Sigmoid colon (tissue), 4 donors: ENCODE data around the gene SLC7A14.

Experiments
- CTCF ChIP-seq, 4 experiments: fragments of 450-650 bp in 3 of 4; fragments of 200-600 bp in 1 of 4; IDR thresholded peaks; one replicate each; pipeline ENCODE4 v1.5.1; 2016 to 2019; ENCODE audit warnings: antibody characterized with exemption in 4 of 4, mild to moderate bottlenecking in 3 of 4, moderate library complexity in 2 of 4
- EP300 ChIP-seq, 4 donors: sonication (generic); formaldehyde crosslinking; IDR thresholded peaks; one replicate each; pipeline ENCODE4 v1.6.1; 2017; ENCODE audit warnings: antibody characterized with exemption in 4 of 4
- POLR2A ChIP-seq, 2 donors: fragments of 450-650 bp; IDR thresholded peaks; one replicate each; pipeline ENCODE4 v1.6.1; 2016; ENCODE audit warnings: antibody characterized with exemption in 2 of 2, mild to moderate bottlenecking in 2 of 2, moderate library complexity in 2 of 2
- POLR2AphosphoS5 ChIP-seq, 4 donors: sonication (generic); formaldehyde crosslinking; IDR thresholded peaks; one replicate each; pipeline ENCODE4 v1.6.1; 2017; ENCODE audit warnings: antibody characterized with exemption in 4 of 4

DNA sequence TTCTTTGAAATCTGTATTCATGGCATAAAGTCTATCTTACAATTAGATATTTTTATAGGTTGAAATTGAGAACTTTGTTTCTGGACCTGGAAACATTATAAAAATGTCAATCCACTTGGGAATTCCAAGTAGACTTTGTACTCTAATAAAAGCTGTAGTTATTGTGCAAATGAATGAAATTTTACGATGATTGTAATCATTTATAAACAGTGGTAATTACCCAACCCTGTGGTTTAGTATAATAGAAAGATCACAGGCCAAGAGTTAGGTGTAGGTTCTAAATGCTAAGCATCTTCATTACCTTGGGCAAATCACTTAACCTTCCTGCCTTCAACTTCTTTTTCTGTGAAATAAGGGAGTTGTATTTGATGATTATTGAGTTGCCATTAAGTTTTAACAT is 13.2 kb upstream of the SLC7A14 start:
- no peak for TF ChIP-seq POLR2A (IDR thresholded peaks at IDR 0.05)
- TF ChIP-seq POLR2AphosphoS5 (IDR thresholded peaks at IDR 0.05) = no peak
- no peak for TF ChIP-seq CTCF (IDR thresholded peaks at IDR 0.05)
- no peak for TF ChIP-seq EP300 (IDR thresholded peaks at IDR 0.05)
